HepG2 (cell line): ENCODE results near the gene ZNF726. TPM values are rescaled to one million over a fixed set of nuclear protein-coding genes. Genes with fewer than 3 reads are reported as not detected.

Experiments used
- ATAC-seq: fragments of 200-7000 bp; cut with Tn5 transposase; 3 replicates; pipeline ENCODE4 v1.9.1; 2020; ENCODE audit warnings: mild to moderate bottlenecking, moderate library complexity
- BruUV-seq: library from RNA; stranded (reverse); fragments of 400-500 nt; replicated peaks from 2 replicates; lab custom pipeline; 2021; lab: Mats Ljungman, UMichigan
- CTCF ChIA-PET: fragments of 300-600 bp; formaldehyde crosslinking; extraction: SDS; loops from one replicate; lab custom pipeline; 2021; ENCODE audit warnings: low total read pairs, inconsistent platforms, low intra/inter-chr PET ratio; lab: Yijun Ruan, JAX
- POLR2A ChIA-PET: fragments of 350-600 bp; sonication (Branson Sonifier 250); formaldehyde crosslinking; loops from one replicate; lab custom pipeline; 2020; ENCODE audit warnings: antibody characterized with exemption, inconsistent platforms; lab: Yijun Ruan, JAX
- DNase-seq: peaks from one replicate; pipeline ENCODE4 v3.0.0-alpha.2; 2015; ENCODE audit warnings: low spot score
- FAIRE-seq: peaks from 3 replicates; lab custom pipeline; 2011; peaks lifted over from hg19 to GRCh38; lab: Jason Lieb, UNC
- H2AFZ ChIP-seq: one replicate; pipeline ENCODE4 v1.6.1; 2011; ENCODE audit warnings: low read length, inconsistent platforms
- H3K27ac ChIP-seq: fragments of 300-600 bp; 3 replicates; pipeline ENCODE4 v1.8.0; 2011; ENCODE audit warnings: mixed run types, mild to moderate bottlenecking, mixed read lengths, low read length, inconsistent platforms; ENCODE audit not compliant: insufficient read depth; ENCODE audit errors: extremely low read length
- H3K27me3 ChIP-seq, 2 experiments: fragments of 200-600 bp in 1 of 2; 2 replicates in 1 of 2; 3 replicates in 1 of 2; pipeline versions ENCODE4 v1.6.0 to v1.8.0; 2011; ENCODE audit warnings: low read length in 2 of 2, mild to moderate bottlenecking in 2 of 2, moderate library complexity in 2 of 2, inconsistent platforms in 1 of 2; ENCODE audit not compliant: insufficient read depth in 2 of 2, control insufficient read depth in 1 of 2
- H3K36me3 ChIP-seq, 2 experiments: fragments of 200-600 bp in 1 of 2; replicated peaks in 1 of 2; 2 replicates in 1 of 2; 3 replicates in 1 of 2; pipeline versions ENCODE4 v1.5.1 to v1.8.0; 2011; ENCODE audit warnings: low read length in 2 of 2, inconsistent platforms in 1 of 2; ENCODE audit not compliant: insufficient read depth in 2 of 2, control insufficient read depth in 1 of 2
- H3K4me1 ChIP-seq: 2 replicates; pipeline ENCODE4 v1.5.1; 2012; ENCODE audit warnings: low read length, inconsistent platforms; ENCODE audit not compliant: insufficient read depth
- H3K4me2 ChIP-seq: 2 replicates; pipeline ENCODE4 v1.6.0; 2011; ENCODE audit warnings: low read depth, low read length, inconsistent platforms
- H3K4me3 ChIP-seq, 3 experiments: fragments of 200-600 bp in 1 of 3; sonication (generic), shearing (Covaris generic) in 1 of 3; replicated peaks in 1 of 3; 2 replicates each; pipeline ENCODE4 v1.5.1; 2011 to 2016; ENCODE audit warnings: low read length in 3 of 3, inconsistent platforms in 2 of 3, low read depth in 2 of 3, mild to moderate bottlenecking in 2 of 3, control low read depth in 1 of 3, mixed read lengths in 1 of 3; ENCODE audit not compliant: insufficient read depth in 1 of 3
- H3K79me2 ChIP-seq: one replicate; pipeline ENCODE4 v1.6.1; 2011; ENCODE audit warnings: low read length, inconsistent platforms; ENCODE audit not compliant: insufficient read depth
- H3K9ac ChIP-seq: 2 replicates; pipeline ENCODE4 v1.6.0; 2011; ENCODE audit warnings: mild to moderate bottlenecking, low read depth, low read length, inconsistent platforms; ENCODE audit not compliant: insufficient read depth
- H3K9me3 ChIP-seq: 2 replicates; pipeline ENCODE4 v1.5.1; 2012; ENCODE audit warnings: mild to moderate bottlenecking, low read length
- H4K20me1 ChIP-seq: 2 replicates; pipeline ENCODE4 v1.6.0; 2011; ENCODE audit warnings: inconsistent platforms, mild to moderate bottlenecking, low read length, moderate library complexity; ENCODE audit not compliant: insufficient read depth
- CREBL2 ChIP-seq: sonication (generic); formaldehyde crosslinking; IDR thresholded peaks from 2 replicates; pipeline ENCODE4 v1.8.1; 2023; ENCODE audit warnings: missing genetic modification reagents, mild to moderate bottlenecking, borderline replicate concordance
- CSRNP1 ChIP-seq: sonication (generic); formaldehyde crosslinking; IDR thresholded peaks from 2 replicates; pipeline ENCODE4 v1.8.1; 2023; ENCODE audit warnings: mild to moderate bottlenecking, missing genetic modification reagents
- CTCF ChIP-seq: sonication (generic); formaldehyde crosslinking; IDR thresholded peaks from 2 replicates; pipeline ENCODE4 v1.5.0; 2020; ENCODE audit warnings: mild to moderate bottlenecking, missing genetic modification reagents, moderate library complexity
- DNMT3B ChIP-seq: conservative IDR thresholded peaks from 2 replicates; pipeline ENCODE4 v1.6.1; 2016; ENCODE audit warnings: missing biosample characterization, control low read depth
- DPF2 ChIP-seq: sonication (generic); formaldehyde crosslinking; IDR thresholded peaks from 2 replicates; pipeline ENCODE4 v1.4.0; 2020; ENCODE audit warnings: mild to moderate bottlenecking, low read depth, missing genetic modification reagents, borderline replicate concordance
- POGK ChIP-seq: sonication (generic); formaldehyde crosslinking; conservative IDR thresholded peaks from 2 replicates; pipeline ENCODE4 v1.8.0; 2022; ENCODE audit warnings: mild to moderate bottlenecking, moderate library complexity, missing genetic modification reagents
- THYN1 ChIP-seq: sonication (generic); formaldehyde crosslinking; IDR thresholded peaks from 2 replicates; pipeline ENCODE4 v1.8.1; 2023; ENCODE audit warnings: low read depth, mild to moderate bottlenecking, moderate library complexity, missing genetic modification reagents, borderline replicate concordance
- ZNF501 ChIP-seq: sonication (generic); formaldehyde crosslinking; IDR thresholded peaks from 2 replicates; pipeline ENCODE4 v1.5.1; 2020; ENCODE audit warnings: mild to moderate bottlenecking, moderate library complexity, missing genetic modification reagents
- ZNF83 ChIP-seq: sonication (generic); formaldehyde crosslinking; IDR thresholded peaks from 2 replicates; pipeline ENCODE4 v1.4.0; 2020; ENCODE audit warnings: missing genetic modification reagents, mild to moderate bottlenecking, borderline replicate concordance
- WGBS: methylation state at CpG from one replicate; pipeline ENCODE4 v1.1.6; 2017; ENCODE audit warnings: low lambda C conversion rate; 5-methylcytosine and 5-hydroxymethylcytosine counted together
- in situ Hi-C: cut with HindIII; loops from 2 replicates; pipeline ENCODE4 v1.10.0; 2017; ENCODE audit warnings: low pct_unique_long_range_greater_than_20kb; ENCODE audit not compliant: extremely low pct_ligation_motif_present
- intact Hi-C: fragments of 100-400 bp; cut with micrococcal nuclease; formaldehyde crosslinking; loops from one replicate; pipeline ENCODE4 v1.10.0; 2022; ENCODE audit not compliant: unreplicated experiment
- polyA plus RNA-seq, 8 experiments: library from polyadenylated mRNA; depleted of rRNA in 3 of 8; stranded (reverse) in 7 of 8; unstranded in 1 of 8; fragments of >200 nt; fragmentation: Illumina TruSeq in 4 of 8; extraction: Trizol in 4 of 8; gene quantifications; 2 replicates each; pipeline versions ENCODE4 v1.2.1 to v1.2.3, GENCODE V29; 2011 to 2016; ENCODE audit warnings: low read depth in 4 of 8, missing spikeins in 1 of 8, mixed read lengths in 1 of 8; ENCODE audit not compliant: insufficient read depth in 1 of 8
- total RNA-seq, 5 experiments: library from RNA; depleted of rRNA; stranded (reverse); fragments of >200 nt; fragmentation: Illumina TruSeq; extraction: Trizol; gene quantifications; 2 replicates each; pipeline ENCODE4 v1.2.3, GENCODE V29; 2016; ENCODE audit warnings: low read depth in 1 of 5

ZNF726 gene
- total and polyA plus RNA-seq, 2 of the 13 experiments (the other 11 are each of a cell fraction or from before 2014, with no cell fraction given) = not detected

- TF ChIP-seq DNMT3B (CRISPR knock-in tag) = no peak
- TF ChIP-seq CSRNP1 = no peak
- TF ChIP-seq CREBL2 (CRISPR knock-in tag) = no peak
- Histone ChIP-seq H3K9me3 (peaks cover 97% of the 10 kb centered on the region), H3K27me3 (no peaks in the 10 kb centered on the region), H2AFZ (no peak overlapping the region), H3K79me2 (no peaks in the 10 kb centered on the region), H3K27ac (no peak overlapping the region), H3K9ac (no peak overlapping the region), H3K4me3 (no peak overlapping the region), H3K4me1 (no peaks in the 10 kb centered on the region), H4K20me1 (no peaks in the 10 kb centered on the region), H3K36me3 (no peaks in the 10 kb centered on the region), H3K4me2 (no peak overlapping the region)
- CTCF ChIA-PET = no interaction called here
- no TSS peak for BruUV-seq
- DNase-seq (no peak), ATAC-seq (no peak), FAIRE-seq (no peak)
- in situ Hi-C loops = no loop called here
- POLR2A ChIA-PET = no interaction called here
- intact Hi-C loops = no loop called here
Observed at GRCh38 chr19:23909222-23909621, 5.5 kb upstream of the ZNF726 start.

GRCh38 chr19:23913931-23914330 is 755 bp upstream of the ZNF726 start:
- no peak for FAIRE-seq
- TF ChIP-seq THYN1 (CRISPR knock-in tag) = no peak
- no peak for TF ChIP-seq ZNF83 (CRISPR knock-in tag)
- TF ChIP-seq ZNF501 (CRISPR knock-in tag) = no peak
- no peak for TF ChIP-seq CTCF (CRISPR knock-in tag)
- TF ChIP-seq POGK (CRISPR knock-in tag) = no peak
- no peak for TF ChIP-seq DPF2

More at GRCh38 chr19:23913931-23914330, 755 bp upstream of the ZNF726 start:
- peaks cover 94% of the 10 kb centered on the region for H3K9me3 ChIP-seq
- 42% methylated on average over 11 of the region's 11 CpGs for WGBS
- in situ Hi-C loops = no loop called here
- H3K4me2 ChIP-seq = no peak overlapping the region
- no TSS peak for BruUV-seq
- no peak overlapping the region for H3K9ac ChIP-seq
- no peaks in the 10 kb centered on the region for H3K4me1 ChIP-seq
- H3K27me3 ChIP-seq = no peaks in the 10 kb centered on the region
- no peaks in the 10 kb centered on the region for H3K79me2 ChIP-seq
- ChIA-PET POLR2A (no interaction called here), CTCF (no interaction called here)
- intact Hi-C loops = no loop called here
- DNase-seq = no peak
- H2AFZ ChIP-seq = no peak overlapping the region
- H4K20me1 ChIP-seq = no peaks in the 10 kb centered on the region
- no peaks in the 10 kb centered on the region for H3K36me3 ChIP-seq
- H3K4me3 ChIP-seq = no peak overlapping the region
- no peak for ATAC-seq
- no peak overlapping the region for H3K27ac ChIP-seq
